Middle frontal gyrus (tissue), 1 donor: ENCODE data around the gene RIPOR3.
"Not testable (repeated sequence)": the region's sequence is repeated elsewhere in the genome, so short reads cannot be mapped to it uniquely, and the experiment has no call there.

ENCODE experiments used
- DNase-seq: peaks from one replicate; pipeline ENCODE4 v3.0.0-alpha.2; 2015; ENCODE audit warnings: low spot score; ENCODE audit errors: extremely low spot score

Gene RIPOR3

GRCh38 chr20:50559856-50560638 is 131.3 kb downstream of the RIPOR3 start:
- no peak for DNase-seq

GRCh38 chr20:50559149-50559548 is 132.2 kb downstream of the RIPOR3 start:
- no peak for DNase-seq

- DNase-seq: no peak
These were observed 132.8 kb downstream of the RIPOR3 start for GRCh38 chr20:50558483-50558925.

GRCh38 chr20:50557549-50558134 is 133.7 kb downstream of the RIPOR3 start:
- no peak for DNase-seq

GRCh38 chr20:50555662-50556061 is 135.7 kb downstream of the RIPOR3 start:
- no peak for DNase-seq

GRCh38 chr20:50554694-50555579 is 136.4 kb downstream of the RIPOR3 start:
- no peak for DNase-seq

- no peak for DNase-seq
These were observed 138.4 kb downstream of the RIPOR3 start for GRCh38 chr20:50552979-50553378.

- no peak for DNase-seq
These were observed 140.1 kb downstream of the RIPOR3 start for GRCh38 chr20:50551288-50551687.

- DNase-seq: no peak
These were observed 140.8 kb downstream of the RIPOR3 start for GRCh38 chr20:50550531-50550930.

GRCh38 chr20:50548396-50548795 is 142.9 kb downstream of the RIPOR3 start:
- DNase-seq: no peak

- no peak for DNase-seq
These were observed 143.4 kb downstream of the RIPOR3 start for GRCh38 chr20:50547964-50548363.

- no peak for DNase-seq
These were observed 144.5 kb downstream of the RIPOR3 start for GRCh38 chr20:50546729-50547314.

- DNase-seq: no peak
These were observed 146.2 kb downstream of the RIPOR3 start for GRCh38 chr20:50545126-50545525.

- no peak for DNase-seq
These were observed 148.0 kb downstream of the RIPOR3 start for GRCh38 chr20:50543326-50543725.

- no peak for DNase-seq
These were observed 149.7 kb downstream of the RIPOR3 start for GRCh38 chr20:50541606-50542041.

GRCh38 chr20:50540620-50541605 is 150.4 kb downstream of the RIPOR3 start:
- no peak for DNase-seq

GRCh38 chr20:50539798-50540197 is 151.5 kb downstream of the RIPOR3 start:
- DNase-seq: not testable (repeated sequence)

- DNase-seq: no peak
These were observed 153.1 kb downstream of the RIPOR3 start for GRCh38 chr20:50538276-50538675.

GRCh38 chr20:50537546-50538201 is 153.7 kb downstream of the RIPOR3 start:
- no peak for DNase-seq

GRCh38 chr20:50536333-50536732 is 155.0 kb downstream of the RIPOR3 start:
- DNase-seq: no peak
